Activated naive CD8-positive, alpha-beta T cell (primary cell): ENCODE data around the gene ORC3.
"Not testable (repeated sequence)": the region's sequence is repeated elsewhere in the genome, so short reads cannot be mapped to it uniquely, and the experiment has no call there.

ENCODE experiments used
- H3K27ac Mint-ChIP-seq: one replicate; pipeline ENCODE4 v1.8.0; 2021; ENCODE audit warnings: mixed read lengths
- H3K27me3 Mint-ChIP-seq: one replicate; pipeline ENCODE4 v1.8.0; 2021; ENCODE audit warnings: mixed read lengths
- H3K36me3 Mint-ChIP-seq: one replicate; pipeline ENCODE4 v1.8.0; 2021; ENCODE audit warnings: mixed read lengths
- H3K4me1 Mint-ChIP-seq: one replicate; pipeline ENCODE4 v1.8.0; 2021; ENCODE audit warnings: low read depth, mixed read lengths
- H3K4me3 Mint-ChIP-seq: one replicate; pipeline ENCODE4 v1.8.0; 2021; ENCODE audit warnings: mild to moderate bottlenecking, mixed read lengths
- H3K9me3 Mint-ChIP-seq: one replicate; pipeline ENCODE4 v1.8.0; 2021; ENCODE audit warnings: low read depth, mixed read lengths

Gene ORC3

GRCh38 chr6:87684895-87685654 is 95.1 kb downstream of the ORC3 start:
- H3K4me3 Mint-ChIP-seq = no peak overlapping the region
- H3K27ac Mint-ChIP-seq = peak overlapping the region; percentile 10
- H3K27me3 Mint-ChIP-seq = no peaks in the 10 kb centered on the region
- peaks cover 5% of the 10 kb centered on the region for H3K36me3 Mint-ChIP-seq
- no peaks in the 10 kb centered on the region for H3K9me3 Mint-ChIP-seq
- peaks cover 67% of the 10 kb centered on the region for H3K4me1 Mint-ChIP-seq

DNA sequence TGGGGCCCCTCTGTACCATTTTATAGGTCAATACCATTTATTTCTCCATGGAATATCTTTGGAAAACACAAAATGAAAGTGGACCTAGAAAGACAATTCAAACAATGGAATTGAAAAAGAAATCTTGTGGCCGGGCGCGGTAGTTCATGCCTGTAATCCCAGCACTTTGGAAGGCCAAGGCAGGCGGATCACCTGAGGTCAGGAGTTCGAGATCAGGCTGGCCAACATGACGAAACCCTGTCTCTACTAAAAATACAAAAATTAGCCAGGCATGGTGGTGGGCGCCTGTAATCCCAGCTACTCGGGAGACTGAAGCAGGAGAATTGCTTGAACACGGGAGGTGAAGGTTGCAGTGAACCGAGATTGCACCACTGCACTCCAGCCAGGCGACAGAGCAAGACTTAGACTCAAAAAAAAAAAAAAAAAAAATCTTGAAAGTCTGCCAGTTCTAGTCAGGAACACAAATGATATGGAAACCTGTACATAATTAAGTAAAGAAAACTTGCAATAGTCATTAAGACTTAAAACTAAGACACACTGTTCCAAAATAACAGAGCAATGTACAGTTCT is 96.8 kb downstream of the ORC3 start:
- H3K9me3 Mint-ChIP-seq, H3K36me3 Mint-ChIP-seq, H3K27ac Mint-ChIP-seq, H3K27me3 Mint-ChIP-seq, H3K4me3 Mint-ChIP-seq: not testable (repeated sequence)
- peaks cover 74% of the 10 kb centered on the region for H3K4me1 Mint-ChIP-seq

DNA sequence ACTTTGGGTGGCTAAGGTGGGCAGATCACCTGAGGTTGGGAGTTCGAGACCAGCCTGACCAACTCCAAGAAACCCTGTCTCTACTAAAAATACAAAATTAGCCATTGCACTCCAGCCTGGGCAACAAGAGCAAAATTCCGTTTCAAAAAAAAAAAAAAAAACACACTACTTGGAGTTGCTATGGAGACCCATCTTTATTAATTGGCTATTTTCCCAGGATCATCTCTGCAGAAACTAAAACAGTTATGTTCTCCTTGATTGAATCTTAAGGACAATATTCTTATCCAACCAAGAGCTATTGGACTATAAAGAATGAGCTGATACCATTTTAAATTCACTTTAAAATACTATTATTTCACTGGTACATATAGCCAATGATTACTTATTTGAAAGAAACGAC is 97.4 kb downstream of the ORC3 start:
- peak overlapping the region; percentile 3 for H3K4me3 Mint-ChIP-seq
- H3K9me3 Mint-ChIP-seq = no peaks in the 10 kb centered on the region
- no peak overlapping the region for H3K27ac Mint-ChIP-seq
- peaks cover 74% of the 10 kb centered on the region for H3K4me1 Mint-ChIP-seq
- peaks cover 3% of the 10 kb centered on the region for H3K36me3 Mint-ChIP-seq
- no peaks in the 10 kb centered on the region for H3K27me3 Mint-ChIP-seq

GRCh38 chr6:87687893-87688292 is 98.0 kb downstream of the ORC3 start:
- not testable (repeated sequence) for H3K9me3 Mint-ChIP-seq, H3K27me3 Mint-ChIP-seq, H3K27ac Mint-ChIP-seq, H3K4me3 Mint-ChIP-seq, H3K36me3 Mint-ChIP-seq
- peaks cover 74% of the 10 kb centered on the region for H3K4me1 Mint-ChIP-seq

DNA sequence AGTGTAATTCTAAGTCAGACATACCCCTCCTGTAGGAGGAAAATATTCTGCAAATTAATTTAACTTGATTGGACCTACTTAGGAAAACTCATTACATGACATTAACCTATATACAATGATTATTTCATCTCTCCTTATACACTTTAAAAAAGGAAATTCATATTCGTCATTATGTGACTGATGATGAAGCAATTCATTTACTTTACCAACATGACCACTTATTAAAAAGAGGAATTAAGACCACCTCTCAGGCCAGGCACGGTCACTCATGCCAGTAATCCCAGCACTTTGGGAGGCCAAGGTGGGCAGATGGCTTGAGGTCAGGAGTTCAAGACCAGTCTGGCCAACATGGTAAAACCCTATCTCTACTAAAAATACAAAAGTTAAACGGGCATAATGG is 100.5 kb downstream of the ORC3 start:
- H3K9me3 Mint-ChIP-seq = no peaks in the 10 kb centered on the region
- peaks cover 71% of the 10 kb centered on the region for H3K4me1 Mint-ChIP-seq
- H3K36me3 Mint-ChIP-seq = peaks cover 3% of the 10 kb centered on the region
- no peak overlapping the region for H3K4me3 Mint-ChIP-seq
- H3K27ac Mint-ChIP-seq = no peak overlapping the region
- no peaks in the 10 kb centered on the region for H3K27me3 Mint-ChIP-seq

- H3K4me1 Mint-ChIP-seq = peaks cover 68% of the 10 kb centered on the region
- H3K36me3 Mint-ChIP-seq = no peaks in the 10 kb centered on the region
- no peak overlapping the region for H3K4me3 Mint-ChIP-seq
- no peaks in the 10 kb centered on the region for H3K9me3 Mint-ChIP-seq
- peak overlapping the region; percentile 50 for H3K27ac Mint-ChIP-seq
- no peaks in the 10 kb centered on the region for H3K27me3 Mint-ChIP-seq
Observed at GRCh38 chr6:87692086-87692485, 102.2 kb downstream of the ORC3 start.

DNA sequence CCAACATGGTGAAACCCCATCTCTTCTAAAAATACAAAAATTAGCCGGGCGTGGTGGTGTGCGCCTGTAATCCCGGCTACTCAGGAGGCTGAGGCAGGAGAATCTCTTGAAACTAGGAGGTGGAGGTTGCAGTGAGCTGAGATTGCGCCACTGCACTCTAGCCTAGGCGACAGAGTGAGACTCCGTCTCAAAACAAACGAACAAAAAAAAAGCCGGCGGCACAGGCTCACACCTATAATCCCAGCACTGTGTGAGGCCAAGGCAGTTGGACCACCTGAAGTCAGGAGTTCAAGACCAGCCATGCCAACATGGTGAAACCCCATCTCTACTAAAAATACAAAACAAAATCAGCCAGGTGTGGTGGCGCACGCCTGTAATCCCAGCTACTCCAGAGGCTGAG is 106.9 kb downstream of the ORC3 start:
- not testable (repeated sequence) for H3K27ac Mint-ChIP-seq, H3K9me3 Mint-ChIP-seq, H3K4me3 Mint-ChIP-seq, H3K36me3 Mint-ChIP-seq, H3K27me3 Mint-ChIP-seq
- peaks cover 76% of the 10 kb centered on the region for H3K4me1 Mint-ChIP-seq

GRCh38 chr6:87697581-87698546 is 107.9 kb downstream of the ORC3 start:
- Mint-ChIP-seq H3K27ac (peak overlapping the region; percentile 76), H3K4me1 (peaks cover 75% of the 10 kb centered on the region), H3K36me3 (no peaks in the 10 kb centered on the region), H3K27me3 (no peaks in the 10 kb centered on the region), H3K4me3 (peak overlapping the region; percentile 94), H3K9me3 (no peaks in the 10 kb centered on the region)

DNA sequence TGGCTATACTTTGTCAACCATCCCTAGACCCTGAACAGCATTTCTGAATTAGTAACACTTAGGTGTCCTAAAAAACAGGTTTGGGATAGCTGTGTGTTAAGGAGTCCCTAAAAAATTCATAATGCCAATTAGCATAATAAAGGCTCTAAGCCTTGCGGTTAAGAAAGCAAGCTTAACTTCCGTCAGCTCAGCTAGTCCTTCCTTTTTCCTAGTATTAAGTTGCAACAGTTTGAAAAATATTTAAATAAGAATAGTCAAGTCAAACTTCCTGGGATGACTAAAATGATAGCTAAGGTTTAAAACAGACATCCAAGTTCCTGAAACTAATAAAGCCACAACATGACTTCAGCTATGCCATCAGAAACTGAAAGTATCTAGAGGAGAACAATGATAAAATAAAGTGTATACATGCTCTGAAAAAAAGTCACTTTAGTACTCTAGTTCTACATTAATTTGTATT is 108.6 kb downstream of the ORC3 start:
- H3K4me1 Mint-ChIP-seq = peaks cover 71% of the 10 kb centered on the region
- H3K9me3 Mint-ChIP-seq = no peaks in the 10 kb centered on the region
- H3K27me3 Mint-ChIP-seq = no peaks in the 10 kb centered on the region
- no peaks in the 10 kb centered on the region for H3K36me3 Mint-ChIP-seq
- peak overlapping the region; percentile 75 for H3K27ac Mint-ChIP-seq
- H3K4me3 Mint-ChIP-seq = peak overlapping the region; percentile 94

- peak overlapping the region; percentile 94 for H3K4me3 Mint-ChIP-seq
- peaks cover 62% of the 10 kb centered on the region for H3K4me1 Mint-ChIP-seq
- H3K27ac Mint-ChIP-seq = peak overlapping the region; percentile 75
- H3K9me3 Mint-ChIP-seq = no peaks in the 10 kb centered on the region
- no peaks in the 10 kb centered on the region for H3K27me3 Mint-ChIP-seq
- H3K36me3 Mint-ChIP-seq = no peaks in the 10 kb centered on the region
Observed at GRCh38 chr6:87699576-87699975, 109.6 kb downstream of the ORC3 start.

DNA sequence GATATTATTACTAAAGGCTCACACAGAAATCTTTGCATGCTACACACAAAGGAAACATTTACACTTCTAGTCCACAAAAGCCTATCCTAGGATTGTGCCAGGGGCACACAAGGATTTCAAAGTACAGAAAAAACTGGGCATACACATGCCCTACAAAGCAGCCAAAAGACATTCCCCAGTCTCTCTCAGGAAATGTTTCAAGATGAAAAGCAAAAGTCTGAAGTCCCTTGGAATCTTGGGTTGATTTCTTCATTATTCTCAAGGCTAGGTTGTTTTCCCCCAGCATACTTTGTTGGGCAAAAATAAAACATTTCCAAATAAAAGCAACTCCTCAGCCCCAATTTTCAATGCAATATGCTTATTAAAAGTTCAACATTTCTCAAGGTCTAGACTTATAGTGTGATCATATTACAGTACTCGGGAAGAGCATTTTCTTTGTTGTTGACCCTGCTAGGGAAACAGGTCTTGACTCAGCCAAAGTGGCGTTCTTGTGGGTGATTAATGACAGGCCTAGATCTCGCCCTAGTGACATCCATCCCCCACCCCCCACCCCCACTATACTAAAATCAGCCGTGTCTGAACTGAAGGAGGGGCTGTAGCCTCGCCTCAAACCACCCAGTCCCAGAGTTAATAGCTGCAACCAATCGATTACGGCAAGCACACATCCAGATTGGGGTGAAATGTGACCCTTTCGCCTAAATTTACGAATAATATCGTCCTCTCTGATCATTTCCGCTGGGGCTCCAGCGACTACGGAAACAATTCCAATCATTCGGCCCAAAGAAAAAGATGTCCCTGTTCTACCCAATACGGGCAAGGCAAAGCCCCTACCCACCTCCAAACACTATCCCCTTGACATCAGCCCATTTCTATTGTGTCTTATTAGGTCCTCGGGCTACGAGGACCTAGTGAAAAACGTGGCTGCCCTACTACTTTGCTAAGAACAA is 110.7 kb downstream of the ORC3 start:
- H3K27ac Mint-ChIP-seq = peak overlapping the region; percentile 91
- no peaks in the 10 kb centered on the region for H3K9me3 Mint-ChIP-seq
- H3K4me1 Mint-ChIP-seq = peaks cover 53% of the 10 kb centered on the region
- H3K4me3 Mint-ChIP-seq = peak overlapping the region; percentile 94
- no peaks in the 10 kb centered on the region for H3K27me3 Mint-ChIP-seq
- H3K36me3 Mint-ChIP-seq = no peaks in the 10 kb centered on the region

DNA sequence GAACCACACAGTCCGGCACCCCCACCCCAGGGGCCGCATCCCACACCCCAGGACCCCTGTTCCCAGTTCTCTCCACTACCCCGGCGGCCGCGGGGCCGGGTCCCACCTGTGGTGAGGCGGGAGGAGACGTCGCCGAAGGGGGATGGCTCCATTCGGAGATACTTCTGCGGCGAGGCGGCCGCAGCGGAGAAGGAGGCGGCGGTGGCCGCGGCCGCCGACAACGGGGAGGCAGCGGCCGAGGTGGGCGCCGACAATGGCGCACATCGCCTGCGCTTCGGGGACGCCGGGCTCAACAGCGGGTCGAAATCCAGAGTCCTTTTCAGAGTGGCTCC is 111.4 kb downstream of the ORC3 start:
- H3K4me3 Mint-ChIP-seq = peak overlapping the region; percentile 94
- H3K4me1 Mint-ChIP-seq = peaks cover 47% of the 10 kb centered on the region
- H3K27ac Mint-ChIP-seq = peak overlapping the region; percentile 96
- no peaks in the 10 kb centered on the region for H3K36me3 Mint-ChIP-seq
- H3K27me3 Mint-ChIP-seq = no peaks in the 10 kb centered on the region
- no peaks in the 10 kb centered on the region for H3K9me3 Mint-ChIP-seq

DNA sequence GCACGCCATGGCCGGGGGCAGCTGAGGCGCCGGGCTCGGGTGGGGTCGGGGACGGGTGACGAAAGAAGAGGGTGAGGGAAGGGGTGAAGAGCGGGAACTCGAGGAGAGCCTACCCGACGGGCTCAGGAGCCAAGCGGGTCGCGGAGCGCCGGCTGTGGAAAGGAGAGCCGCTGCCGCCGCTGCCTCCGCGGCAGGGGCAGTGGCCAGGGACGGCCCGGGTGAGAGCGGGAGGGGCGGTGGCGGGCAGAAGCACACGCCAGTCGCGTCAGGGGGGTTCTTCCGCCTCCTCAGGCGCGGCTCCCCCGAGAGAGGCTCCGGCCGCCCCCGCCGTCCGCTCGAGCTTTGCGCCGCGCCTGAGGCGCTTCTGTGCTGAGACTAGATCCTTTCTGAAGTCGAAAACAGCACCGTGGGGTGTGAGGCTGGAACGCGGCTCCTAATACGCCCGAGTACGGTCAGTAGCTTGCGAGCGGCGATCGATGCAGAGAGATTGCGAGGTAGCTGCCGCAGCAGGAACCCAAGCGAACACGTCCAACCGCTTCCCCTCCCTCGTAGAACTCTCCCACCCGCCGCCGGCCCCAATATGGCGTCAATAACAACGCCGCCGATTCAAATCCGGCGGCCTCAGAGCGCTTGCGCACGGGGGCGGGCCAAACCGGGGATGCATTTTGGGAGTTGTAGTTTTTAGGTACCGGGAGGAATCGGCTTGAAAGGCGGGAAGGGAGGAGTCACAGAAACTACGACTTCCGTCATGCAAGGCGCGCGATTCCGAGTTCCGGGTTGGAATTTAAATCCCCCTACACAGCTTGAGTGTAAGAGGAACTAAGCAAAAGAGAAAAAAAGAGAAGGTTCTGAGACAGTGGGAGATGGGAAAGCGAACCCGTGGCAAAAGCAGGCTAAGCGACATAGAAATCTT is 112.0 kb downstream of the ORC3 start, which contains the start of gene AKIRIN2:
AKIRIN2 (minus strand) TSS at position 558 of the 913 bp plus-strand sequence; CDS start at position 9, 549 bp downstream.
- Mint-ChIP-seq H3K27ac (peak within 1 kb of the TSS; percentile 96), H3K4me1 (peaks cover 46% of the 10 kb centered on the region), H3K27me3 (no peaks in the 10 kb centered on the region), H3K9me3 (no peaks in the 10 kb centered on the region), H3K36me3 (no peaks in the 10 kb centered on the region), H3K4me3 (peak within 1 kb of the TSS; percentile 94)
